Stimulated activated memory B cell treated with anti-CD40 and anti-IgM and Interleukin-4, amounts not matched to agents 10 μg/mL and 1 μg/mL and 100 μg/mL, for 72 hours (primary cell): Measurements from ENCODE around the gene NCF1.
"Not testable (repeated sequence)": the region's sequence is repeated elsewhere in the genome, so short reads cannot be mapped to it uniquely, and the experiment has no call there.

Experiments
- ATAC-seq: fragments of 150-1000 bp; cut with Tn5 transposase; 2 replicates; pipeline ENCODE4 v1.10.0; 2021
- H3K27ac Mint-ChIP-seq: one replicate; pipeline ENCODE4 v1.8.0; 2022; ENCODE audit warnings: mild to moderate bottlenecking, mixed read lengths
- H3K27me3 Mint-ChIP-seq: one replicate; pipeline ENCODE4 v1.8.0; 2022; ENCODE audit warnings: mixed read lengths
- H3K36me3 Mint-ChIP-seq: one replicate; pipeline ENCODE4 v1.8.0; 2022; ENCODE audit warnings: mixed read lengths
- H3K4me1 Mint-ChIP-seq: one replicate; pipeline ENCODE4 v1.8.0; 2022; ENCODE audit warnings: mixed read lengths
- H3K4me3 Mint-ChIP-seq: one replicate; pipeline ENCODE4 v1.8.0; 2022; ENCODE audit warnings: mild to moderate bottlenecking, moderate library complexity, mixed read lengths
- H3K9me3 Mint-ChIP-seq: one replicate; pipeline ENCODE4 v1.8.0; 2022; ENCODE audit warnings: mixed read lengths

NCF1 gene

DNA sequence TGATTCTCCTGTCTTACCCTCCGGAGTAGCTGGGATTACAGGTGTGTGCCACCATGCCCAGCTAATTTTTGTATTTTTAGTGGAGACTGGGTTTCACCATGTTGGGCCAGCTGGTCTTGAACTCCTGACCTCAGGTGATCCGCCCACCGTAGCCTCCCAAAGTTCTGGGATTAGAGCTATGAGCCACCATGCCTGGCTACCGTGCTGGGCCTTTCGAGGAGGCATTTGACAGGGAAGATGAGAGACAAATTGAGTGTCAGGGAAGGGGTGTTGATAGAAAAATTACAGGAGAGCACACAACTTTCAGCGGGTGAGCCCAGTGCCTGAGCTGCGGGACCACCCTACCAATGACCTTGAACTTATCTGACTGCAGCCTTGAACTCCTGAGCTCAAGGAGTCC is 3.7 kb upstream of the NCF1 start:
- not testable (repeated sequence) for H3K27me3 Mint-ChIP-seq, H3K36me3 Mint-ChIP-seq

DNA sequence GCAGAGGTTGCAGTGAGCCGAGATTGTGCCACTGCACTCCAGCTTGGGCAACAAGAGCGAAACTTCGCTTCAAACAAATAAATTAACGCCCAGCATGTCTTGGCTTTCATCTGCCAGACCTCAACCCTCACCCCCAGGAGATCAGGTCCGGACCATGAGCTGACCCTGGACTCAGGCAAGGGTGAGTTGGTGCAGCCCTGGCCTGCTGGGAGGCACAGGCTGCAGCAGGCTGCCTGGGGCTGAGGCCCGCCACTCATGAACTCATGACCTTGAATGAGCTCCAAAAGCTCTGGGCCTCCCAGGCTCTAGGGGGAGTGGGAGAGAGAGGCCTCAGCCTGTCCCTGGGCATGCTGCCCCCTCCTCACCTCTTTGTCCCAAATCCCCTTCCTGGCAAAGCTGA is 1.7 kb upstream of the NCF1 start:
- not testable (repeated sequence) for ATAC-seq, H3K9me3 Mint-ChIP-seq, H3K27me3 Mint-ChIP-seq, H3K27ac Mint-ChIP-seq, H3K4me3 Mint-ChIP-seq, H3K4me1 Mint-ChIP-seq, H3K36me3 Mint-ChIP-seq

More for the DNA sequence above, 3.7 kb upstream of the NCF1 start:
- H3K9me3 Mint-ChIP-seq, H3K4me1 Mint-ChIP-seq, H3K4me3 Mint-ChIP-seq, H3K27ac Mint-ChIP-seq, ATAC-seq: not testable (repeated sequence)

DNA sequence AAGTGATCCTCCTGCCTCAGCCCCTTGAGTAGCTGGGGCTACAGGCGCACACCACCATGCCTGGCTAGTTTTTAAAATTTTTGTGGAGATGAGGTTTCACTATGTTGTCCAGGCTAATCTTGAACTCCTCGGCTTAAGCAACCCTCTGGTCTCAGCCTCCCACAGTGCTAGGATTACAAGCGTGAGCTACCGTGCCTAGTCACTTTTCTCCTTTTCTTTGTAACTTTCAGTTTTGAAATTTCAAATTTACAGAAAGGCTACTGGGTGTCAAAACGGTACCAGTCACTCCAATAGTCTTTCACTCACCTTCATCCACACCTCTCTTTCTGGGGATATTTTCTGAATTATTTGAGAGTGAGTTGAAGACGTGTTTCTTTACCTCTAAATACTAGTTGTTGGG is 1.3 kb downstream of the NCF1 start:
- not testable (repeated sequence) for H3K27me3 Mint-ChIP-seq, H3K9me3 Mint-ChIP-seq, H3K36me3 Mint-ChIP-seq, H3K27ac Mint-ChIP-seq, H3K4me1 Mint-ChIP-seq, H3K4me3 Mint-ChIP-seq
- ATAC-seq, result peak; percentile 50

DNA sequence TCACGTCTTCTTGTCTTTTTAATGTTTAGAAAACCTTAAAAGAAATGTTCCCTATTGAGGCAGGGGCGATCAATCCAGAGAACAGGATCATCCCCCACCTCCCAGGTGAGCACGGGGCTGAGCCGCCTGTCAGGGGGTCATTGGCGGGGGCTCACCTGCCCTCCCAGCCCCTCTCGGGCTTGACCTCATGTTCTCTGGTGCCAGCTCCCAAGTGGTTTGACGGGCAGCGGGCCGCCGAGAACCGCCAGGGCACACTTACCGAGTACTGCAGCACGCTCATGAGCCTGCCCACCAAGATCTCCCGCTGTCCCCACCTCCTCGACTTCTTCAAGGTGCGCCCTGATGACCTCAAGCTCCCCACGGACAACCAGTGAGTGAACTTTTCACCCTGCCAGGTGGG is 5.2 kb downstream of the NCF1 start:
- H3K27me3 Mint-ChIP-seq, H3K9me3 Mint-ChIP-seq, H3K27ac Mint-ChIP-seq, H3K4me3 Mint-ChIP-seq, ATAC-seq, H3K4me1 Mint-ChIP-seq, H3K36me3 Mint-ChIP-seq: not testable (repeated sequence)

DNA sequence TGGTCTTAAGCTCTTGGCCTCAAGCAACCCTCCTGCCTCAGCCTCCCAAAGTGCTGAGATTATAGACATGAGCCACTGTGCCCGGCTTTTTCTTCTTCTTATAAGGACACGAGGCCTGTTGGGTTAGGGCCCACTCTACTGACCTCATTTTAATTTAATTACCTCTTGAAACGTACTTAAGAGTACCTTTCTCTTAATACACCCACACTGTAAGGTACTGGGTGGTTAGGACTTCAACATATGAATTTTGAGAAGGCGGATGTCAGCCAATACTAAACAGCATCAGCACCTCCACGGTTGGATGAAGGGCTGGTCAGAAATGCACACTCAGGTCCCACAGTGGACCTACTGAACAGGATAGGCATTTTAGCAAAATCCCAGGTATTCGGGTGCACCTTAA is 7.9 kb downstream of the NCF1 start:
- H3K27me3 Mint-ChIP-seq, ATAC-seq, H3K36me3 Mint-ChIP-seq, H3K4me1 Mint-ChIP-seq, H3K27ac Mint-ChIP-seq, H3K9me3 Mint-ChIP-seq, H3K4me3 Mint-ChIP-seq: not testable (repeated sequence)

DNA sequence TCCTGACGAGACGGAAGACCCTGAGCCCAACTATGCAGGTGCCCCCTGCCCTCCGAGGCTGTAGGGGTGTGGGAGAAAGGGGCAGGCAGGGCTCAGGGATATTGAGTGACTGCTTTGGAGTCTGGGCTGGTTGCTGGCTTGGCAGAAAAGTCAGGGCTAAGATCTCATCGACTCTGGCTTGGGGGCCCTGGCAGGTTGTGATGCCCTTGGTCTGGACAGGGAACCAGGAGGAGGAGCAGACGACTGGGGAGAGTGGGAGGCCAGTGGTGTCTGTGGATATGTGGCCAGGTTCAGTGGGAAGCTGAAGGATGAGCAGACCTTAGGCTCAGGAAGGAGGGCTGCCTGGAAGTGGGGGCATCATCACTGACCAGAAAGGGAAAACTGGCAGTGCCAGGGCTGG is 9.8 kb downstream of the NCF1 start:
- H3K4me3 Mint-ChIP-seq, H3K9me3 Mint-ChIP-seq, H3K27ac Mint-ChIP-seq, H3K27me3 Mint-ChIP-seq, H3K4me1 Mint-ChIP-seq, H3K36me3 Mint-ChIP-seq, ATAC-seq: not testable (repeated sequence)

DNA sequence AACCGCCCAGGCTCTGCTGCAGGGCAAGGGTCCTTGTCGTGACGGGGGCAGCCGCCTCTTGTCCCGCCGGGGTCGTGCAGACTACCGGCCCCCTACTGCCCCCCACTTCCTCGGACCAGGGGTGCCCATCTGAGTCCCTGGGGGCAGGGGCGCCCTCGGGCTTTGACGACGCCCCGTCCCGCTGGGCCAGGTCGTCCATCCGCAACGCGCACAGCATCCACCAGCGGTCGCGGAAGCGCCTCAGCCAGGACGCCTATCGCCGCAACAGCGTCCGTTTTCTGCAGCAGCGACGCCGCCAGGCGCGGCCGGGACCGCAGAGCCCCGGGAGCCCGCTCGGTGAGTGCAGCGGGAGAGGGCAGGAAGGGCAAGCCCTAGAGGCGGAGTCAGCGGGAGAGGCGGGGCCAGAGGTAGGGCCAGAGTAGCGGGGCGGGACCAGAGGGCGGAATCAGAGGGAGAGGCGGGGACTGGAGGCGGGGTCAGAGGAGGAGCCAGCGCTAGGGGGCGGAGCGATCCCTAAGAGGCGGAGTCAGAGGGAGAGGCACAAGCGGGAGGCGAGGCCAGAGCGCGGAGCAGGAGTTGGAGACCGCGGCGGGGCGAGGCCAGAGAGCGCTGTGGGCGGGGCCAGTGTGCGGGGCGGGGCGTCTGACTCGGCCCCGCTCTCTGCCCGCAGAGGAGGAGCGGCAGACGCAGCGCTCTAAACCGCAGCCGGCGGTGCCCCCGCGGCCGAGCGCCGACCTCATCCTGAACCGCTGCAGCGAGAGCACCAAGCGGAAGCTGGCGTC is 14.7 kb downstream of the NCF1 start:
- H3K27ac Mint-ChIP-seq, H3K27me3 Mint-ChIP-seq, H3K36me3 Mint-ChIP-seq, H3K4me1 Mint-ChIP-seq, H3K9me3 Mint-ChIP-seq: not testable (repeated sequence)
- peak overlapping the region; percentile 46 for H3K4me3 Mint-ChIP-seq
- ATAC-seq, result peak; percentile 97

DNA sequence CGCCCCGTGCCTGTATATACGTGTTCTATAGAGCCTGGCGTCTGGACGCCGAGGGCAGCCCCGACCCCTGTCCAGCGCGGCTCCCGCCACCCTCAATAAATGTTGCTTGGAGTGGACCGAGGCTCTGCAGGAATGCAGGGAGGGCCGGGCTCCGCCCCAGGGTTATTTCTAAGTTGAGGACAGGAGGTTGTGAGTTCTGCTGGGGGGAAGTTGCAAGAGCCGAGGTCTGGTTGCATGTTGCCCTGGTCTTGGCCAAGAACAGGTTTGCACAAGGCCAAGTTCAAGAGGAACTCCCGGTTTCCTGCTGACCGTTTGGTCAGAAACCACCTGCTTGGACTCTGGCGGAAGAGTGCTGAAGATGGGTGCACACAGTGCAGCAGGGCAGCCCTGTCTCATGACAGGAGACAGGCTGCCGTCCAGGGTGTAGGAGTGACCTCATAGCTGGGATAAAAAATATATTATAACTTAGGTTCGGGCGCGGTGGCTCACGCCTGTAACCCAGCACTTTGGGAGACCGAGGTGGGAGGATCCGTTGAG is 15.5 kb downstream of the NCF1 start:
- not testable (repeated sequence) for H3K4me1 Mint-ChIP-seq, H3K36me3 Mint-ChIP-seq, H3K27me3 Mint-ChIP-seq, H3K27ac Mint-ChIP-seq, H3K4me3 Mint-ChIP-seq, H3K9me3 Mint-ChIP-seq
- ATAC-seq, result peak; percentile 2

DNA sequence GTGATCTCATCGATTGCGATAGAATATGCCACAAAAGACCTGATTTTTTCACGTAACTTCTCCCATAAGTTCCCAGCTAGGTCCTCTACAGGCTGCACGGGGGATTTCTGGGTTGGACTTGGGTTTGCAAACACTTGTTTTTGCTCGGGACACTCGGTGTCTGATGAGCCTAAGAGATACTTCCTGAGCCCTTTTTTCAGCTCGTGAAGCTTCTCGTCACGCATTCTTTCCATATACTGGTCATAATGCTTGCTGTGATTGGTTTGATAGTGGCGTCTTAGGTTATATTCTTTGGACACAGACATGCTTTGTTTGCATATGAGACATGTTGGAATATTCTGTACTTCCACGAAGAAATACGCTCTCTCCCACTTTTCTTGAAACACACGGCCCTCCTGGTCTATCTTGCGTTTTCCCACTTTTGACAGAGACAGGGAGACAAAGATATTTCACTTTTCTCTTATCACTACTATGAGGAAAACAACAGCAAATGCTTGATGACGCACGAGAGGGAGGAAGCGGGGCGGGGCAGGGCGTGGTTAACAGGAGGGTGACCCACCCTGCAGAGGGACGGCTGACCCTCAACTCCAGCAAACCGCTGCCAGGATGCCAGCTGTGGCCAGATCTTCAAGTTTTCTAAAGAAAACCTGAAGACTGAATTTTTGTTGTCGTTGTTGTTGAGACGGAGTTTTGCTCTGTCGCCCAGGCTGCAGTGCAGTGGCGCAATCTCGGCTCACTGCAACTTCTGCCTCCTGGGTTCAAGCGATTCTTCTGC is 24.2 kb downstream of the NCF1 start:
- H3K9me3 Mint-ChIP-seq, H3K27ac Mint-ChIP-seq, ATAC-seq, H3K4me3 Mint-ChIP-seq, H3K4me1 Mint-ChIP-seq, H3K27me3 Mint-ChIP-seq, H3K36me3 Mint-ChIP-seq: not testable (repeated sequence)

DNA sequence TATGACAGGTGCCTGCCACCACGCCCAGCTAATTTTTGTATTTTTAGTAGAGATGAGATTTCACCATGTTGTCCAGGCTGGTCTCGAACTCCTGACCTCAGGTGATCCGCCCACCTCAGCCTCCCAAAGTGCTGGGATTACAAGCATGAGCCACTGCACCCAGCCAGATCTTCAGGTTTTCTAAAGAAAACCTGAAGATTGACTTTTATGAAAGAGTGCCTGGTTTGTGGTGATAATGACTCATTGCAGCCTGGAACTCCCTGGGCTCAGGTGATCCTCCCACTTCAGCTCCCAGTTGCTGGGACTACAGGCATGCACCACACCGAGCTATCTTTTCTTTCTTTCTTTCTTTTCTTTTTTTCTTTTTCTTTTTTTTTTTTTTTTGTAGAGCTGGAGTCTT is 24.8 kb downstream of the NCF1 start:
- H3K27me3 Mint-ChIP-seq, H3K4me3 Mint-ChIP-seq: not testable (repeated sequence)

DNA sequence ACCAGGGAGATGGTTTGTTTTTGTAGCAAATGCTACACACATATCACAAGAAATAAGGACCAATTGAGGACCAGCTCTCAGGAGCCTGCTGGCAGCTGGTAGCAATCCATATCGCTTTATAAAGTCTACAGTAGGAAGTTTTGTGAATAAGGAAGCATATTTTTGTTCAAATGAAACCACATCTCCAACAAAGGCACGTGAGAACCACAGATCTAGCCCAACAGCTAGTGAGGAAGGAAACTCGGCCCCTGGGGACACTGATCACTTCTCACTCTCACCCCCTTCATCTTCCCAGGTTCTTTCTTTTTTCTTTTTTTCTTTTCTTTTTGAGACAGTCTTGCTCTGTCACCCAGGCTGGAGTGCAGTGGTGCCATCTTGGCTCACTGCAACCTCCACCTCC is 42.1 kb downstream of the NCF1 start:
- peak; percentile 61 for ATAC-seq
- H3K4me1 Mint-ChIP-seq, H3K27me3 Mint-ChIP-seq, H3K27ac Mint-ChIP-seq, H3K4me3 Mint-ChIP-seq, H3K9me3 Mint-ChIP-seq, H3K36me3 Mint-ChIP-seq: not testable (repeated sequence)

More for the DNA sequence above, 24.8 kb downstream of the NCF1 start:
- ATAC-seq, result peak; percentile 56
- H3K36me3 Mint-ChIP-seq, H3K27ac Mint-ChIP-seq, H3K9me3 Mint-ChIP-seq, H3K4me1 Mint-ChIP-seq: not testable (repeated sequence)

DNA sequence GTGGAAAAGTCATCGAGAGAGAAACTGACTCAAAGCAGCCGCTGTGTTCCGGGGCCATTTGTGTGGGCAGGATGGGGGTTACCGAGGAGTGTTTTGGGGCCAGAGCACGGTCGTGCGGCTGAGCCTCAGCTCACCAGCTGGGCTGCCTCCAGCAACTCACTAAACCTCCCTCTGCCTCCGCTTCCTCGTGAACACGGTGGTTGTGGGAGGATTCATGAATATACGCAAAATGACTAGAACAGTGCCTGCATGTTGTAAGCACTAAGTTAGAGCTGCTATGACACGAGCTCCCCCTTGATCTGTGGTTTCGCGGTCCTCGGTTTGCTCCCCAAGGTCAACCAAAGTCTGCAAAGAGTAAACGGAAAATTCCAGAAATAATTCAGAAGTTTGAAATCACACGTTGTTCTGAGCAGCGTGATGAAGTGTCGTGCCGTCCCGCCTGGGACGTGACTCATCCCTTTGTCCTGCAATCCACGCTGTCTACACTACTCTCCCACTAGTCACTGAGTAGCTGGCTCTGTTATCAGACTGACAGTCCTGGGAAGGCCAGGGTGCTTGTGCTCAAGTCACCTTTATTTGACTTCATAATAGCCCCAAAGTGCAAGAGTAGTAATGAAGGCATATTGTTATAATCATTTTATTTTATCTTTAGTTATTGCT is 46.5 kb downstream of the NCF1 start:
- not testable (repeated sequence) for H3K27ac Mint-ChIP-seq, H3K9me3 Mint-ChIP-seq, H3K4me1 Mint-ChIP-seq, H3K4me3 Mint-ChIP-seq, H3K27me3 Mint-ChIP-seq, H3K36me3 Mint-ChIP-seq
- peak; percentile 94 for ATAC-seq

DNA sequence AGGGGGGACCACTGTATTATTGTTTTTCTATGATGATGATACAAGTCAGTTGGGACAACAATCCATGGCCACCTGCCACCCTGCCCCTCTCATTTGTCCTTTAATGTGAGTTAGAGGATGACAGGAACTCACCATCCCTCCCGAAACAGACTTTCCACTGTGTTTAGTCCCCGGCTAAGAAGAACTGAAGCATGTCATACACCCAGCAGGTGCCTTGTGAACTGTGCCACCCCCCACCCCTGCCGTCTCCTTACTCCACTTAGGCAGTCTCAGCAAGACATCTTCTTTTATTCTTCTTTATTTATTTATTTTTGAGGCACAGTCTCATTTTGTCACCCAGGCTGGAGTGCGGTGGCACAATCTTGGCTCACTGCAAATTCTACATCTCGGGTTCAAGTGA is 47.4 kb downstream of the NCF1 start:
- not testable (repeated sequence) for H3K9me3 Mint-ChIP-seq, H3K27me3 Mint-ChIP-seq, H3K4me3 Mint-ChIP-seq, H3K36me3 Mint-ChIP-seq, ATAC-seq, H3K4me1 Mint-ChIP-seq, H3K27ac Mint-ChIP-seq

DNA sequence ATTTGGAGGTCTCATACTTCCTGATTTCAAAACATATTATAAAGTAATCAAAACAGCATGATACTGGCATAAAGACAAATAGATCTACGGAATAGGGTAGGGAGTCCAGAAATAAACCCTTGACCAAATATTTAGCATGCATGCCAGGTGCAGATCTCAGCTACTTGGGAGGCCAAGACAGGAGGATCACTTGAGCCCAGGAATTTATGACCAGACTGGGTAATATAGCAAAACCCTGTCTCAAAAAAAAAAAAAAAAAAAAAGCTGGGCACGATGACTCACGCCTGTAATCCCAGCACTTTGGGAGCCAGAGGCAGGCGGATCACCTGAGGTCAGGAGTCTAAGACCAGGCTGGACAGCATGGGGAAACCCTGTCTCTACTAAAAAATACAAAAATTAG is 56.1 kb downstream of the NCF1 start:
- H3K9me3 Mint-ChIP-seq, H3K36me3 Mint-ChIP-seq, H3K4me3 Mint-ChIP-seq, ATAC-seq, H3K27ac Mint-ChIP-seq, H3K27me3 Mint-ChIP-seq, H3K4me1 Mint-ChIP-seq: not testable (repeated sequence)

DNA sequence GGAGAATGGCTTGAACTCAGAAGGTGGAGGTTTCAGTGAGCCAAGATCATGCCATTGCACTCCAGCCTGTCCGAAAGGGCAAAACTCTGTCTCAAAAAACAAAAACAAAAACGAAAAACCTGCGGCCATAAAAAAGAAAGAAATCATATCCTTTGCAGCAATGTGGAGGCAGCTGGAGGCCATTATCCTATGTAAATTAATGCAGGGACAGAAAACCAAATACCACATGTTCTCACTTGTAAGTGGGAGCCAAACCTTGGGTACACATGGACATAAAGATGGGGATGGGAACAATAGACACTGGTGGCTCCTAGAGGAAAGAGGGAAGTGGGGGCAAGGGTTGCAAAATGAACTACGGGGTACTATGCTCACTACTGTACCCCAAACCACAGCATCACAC is 56.6 kb downstream of the NCF1 start:
- H3K9me3 Mint-ChIP-seq, H3K36me3 Mint-ChIP-seq, H3K27ac Mint-ChIP-seq, H3K27me3 Mint-ChIP-seq, ATAC-seq, H3K4me3 Mint-ChIP-seq, H3K4me1 Mint-ChIP-seq: not testable (repeated sequence)
